ENCODE results near the gene TRIM24.

GRCh38 chr7:138625084-138625848, 165.2 kb downstream of the TRIM24 start:
- TF ChIP-seq POLR2A (IDR thresholded peaks at IDR 0.05) (no peak), POLR2AphosphoS5 (IDR thresholded peaks at IDR 0.05) (no peak)
